Epithelial cell of esophagus (primary cell): ENCODE data around the gene NAT9.

Experiments
- DNase-seq: peaks from one replicate; pipeline ENCODE4 v3.0.0; 2010; ENCODE audit warnings: low read depth
- H3K4me3 ChIP-seq: 2 replicates; pipeline ENCODE4 v1.5.1; 2011; ENCODE audit warnings: mild to moderate bottlenecking, low read length, control low read depth
- CTCF ChIP-seq: IDR thresholded peaks from 2 replicates; pipeline ENCODE4 v1.5.1; 2011; ENCODE audit warnings: low read depth, mild to moderate bottlenecking, low read length, control low read depth, inconsistent platforms; ENCODE audit not compliant: insufficient read depth; ENCODE audit errors: missing control alignments

The NAT9 gene

GRCh38 chr17:74742978-74743545, 33.1 kb downstream of the NAT9 start:
- no peak overlapping the region for H3K4me3 ChIP-seq
- no peak for TF ChIP-seq CTCF
- no peak for DNase-seq

- no peak overlapping the region for H3K4me3 ChIP-seq
- no peak for DNase-seq
Measured at GRCh38 chr17:74742153-74742515, 34.0 kb downstream of the NAT9 start.

GRCh38 chr17:74740641-74741387, 35.3 kb downstream of the NAT9 start:
- DNase-seq: no peak
- TF ChIP-seq CTCF: no peak
- H3K4me3 ChIP-seq: no peak overlapping the region

More at GRCh38 chr17:74742153-74742515, 34.0 kb downstream of the NAT9 start:
- no peak for TF ChIP-seq CTCF

GRCh38 chr17:74740173-74740572, 36.0 kb downstream of the NAT9 start:
- no peak overlapping the region for H3K4me3 ChIP-seq

GRCh38 chr17:74739227-74739831, 36.8 kb downstream of the NAT9 start:
- DNase-seq: no peak
- H3K4me3 ChIP-seq: no peak overlapping the region
- TF ChIP-seq CTCF: no peak

More at GRCh38 chr17:74740173-74740572, 36.0 kb downstream of the NAT9 start:
- no peak for TF ChIP-seq CTCF
- no peak for DNase-seq

- no peak for DNase-seq
- no peak overlapping the region for H3K4me3 ChIP-seq
- TF ChIP-seq CTCF: no peak
Measured at GRCh38 chr17:74738051-74738996, 37.8 kb downstream of the NAT9 start.
